ENCODE results near the gene PTPRN2. TPM values are rescaled to one million over a fixed set of nuclear protein-coding genes. Genes with fewer than 3 reads are reported as not detected.

The PTPRN2 gene
- total RNA-seq, 1 experiment from 2014 or later, result 1.1 TPM

DNA sequence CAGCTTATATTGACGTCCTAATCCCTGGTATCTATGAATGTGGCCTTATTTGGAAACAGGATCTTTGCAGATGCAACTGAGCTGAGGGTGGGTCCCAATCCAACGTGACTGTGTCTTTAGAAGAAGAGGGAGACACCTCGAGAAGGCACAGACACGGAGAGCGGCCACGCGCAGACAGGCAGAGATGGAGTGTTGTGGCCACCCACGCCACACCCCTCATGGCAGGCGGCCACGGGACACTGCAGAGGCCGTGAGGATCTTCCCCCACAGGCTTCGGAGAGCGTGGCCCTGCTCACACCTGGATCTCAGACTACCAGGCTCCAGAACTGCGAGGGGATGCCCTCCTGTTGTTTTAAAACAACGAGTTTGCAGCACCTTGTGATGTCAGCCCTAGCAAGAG lies 1005.9 kb downstream of the PTPRN2 start:
- Histone ChIP-seq H3K4me3 (ENCODE audit: low read depth in 2 of 2, low read length in 2 of 2) (no peak overlapping the region), H3K9me3 (ENCODE audit: control insufficient read depth, insufficient read depth, low read depth, low read length) (no peaks in the 10 kb centered on the region), H3K36me3 (ENCODE audit: control insufficient read depth, insufficient read depth, low read length) (no peaks in the 10 kb centered on the region), H3K27ac (ENCODE audit: low read length) (no peak overlapping the region), H3K27me3 (ENCODE audit: control insufficient read depth, insufficient read depth, low read length) (no peaks in the 10 kb centered on the region), H3K4me1 (ENCODE audit: control insufficient read depth, insufficient read depth, low read length) (no peaks in the 10 kb centered on the region)
- ChIA-PET POLR2A (no interaction called here), CTCF (no interaction called here)
- in situ Hi-C loops (cut with HindIII; ENCODE audit: low pct_unique_long_range_greater_than_20kb, low sequenced_read_pairs), result no loop called here
- no peak for DNase-seq (ENCODE audit: low read depth, low spot score)
- BruUV-seq (replicated peaks), result no TSS peak
- TF ChIP-seq REST (IDR thresholded peaks at IDR 0.05; ENCODE audit: insufficient read depth in 1 of 2, low read depth in 2 of 2, low read length in 1 of 2) (no peak), POLR2AphosphoS5 (IDR thresholded peaks at IDR 0.05; ENCODE audit: low read depth, low read length) (no peak), TCF7L2 (IDR thresholded peaks at IDR 0.05; ENCODE audit: low read depth, low read length) (no peak)
- intact Hi-C loops (cut with micrococcal nuclease; ENCODE audit: unreplicated experiment), result no loop called here
- ATAC-seq, result no peak

DNA sequence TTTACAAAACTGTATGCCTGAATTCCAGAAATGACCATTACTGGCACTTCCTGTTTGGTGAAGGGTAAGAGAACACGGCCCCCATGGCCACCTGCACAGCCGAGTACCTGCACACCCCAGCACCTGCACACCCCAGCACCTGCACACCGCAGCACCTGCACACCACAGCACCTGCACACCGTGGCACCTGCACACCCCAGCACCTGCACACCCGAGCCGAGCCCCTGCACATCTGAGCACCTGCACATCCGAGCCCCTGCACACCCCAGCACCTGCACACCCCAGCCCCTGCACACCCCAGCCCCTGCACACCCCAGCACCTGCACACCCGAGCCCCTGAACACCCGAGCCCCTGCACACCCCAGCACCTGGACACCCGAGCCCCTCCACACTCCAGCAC lies 1007.3 kb downstream of the PTPRN2 start:
- no peaks in the 10 kb centered on the region for H3K27me3 ChIP-seq (ENCODE audit: control insufficient read depth, insufficient read depth, low read length)
- DNase-seq (ENCODE audit: low read depth, low spot score) (no peak), ATAC-seq (no peak)
- no TSS peak for BruUV-seq (replicated peaks)
- no peak overlapping the region for H3K4me3 ChIP-seq (ENCODE audit: low read depth in 2 of 2, low read length in 2 of 2)
- no peaks in the 10 kb centered on the region for H3K4me1 ChIP-seq (ENCODE audit: control insufficient read depth, insufficient read depth, low read length)
- intact Hi-C loops (cut with micrococcal nuclease; ENCODE audit: unreplicated experiment) (no loop called here), in situ Hi-C loops (cut with HindIII; ENCODE audit: low pct_unique_long_range_greater_than_20kb, low sequenced_read_pairs) (no loop called here)
- TF ChIP-seq POLR2AphosphoS5 (IDR thresholded peaks at IDR 0.05; ENCODE audit: low read depth, low read length) (no peak), REST (IDR thresholded peaks at IDR 0.05; ENCODE audit: insufficient read depth in 1 of 2, low read depth in 2 of 2, low read length in 1 of 2) (no peak), CTCF (IDR thresholded peaks at IDR 0.05) (no peak), TCF7L2 (IDR thresholded peaks at IDR 0.05; ENCODE audit: low read depth, low read length) (no peak), SIN3A (IDR thresholded peaks at IDR 0.05; ENCODE audit: borderline replicate concordance, insufficient read depth, low read depth, low read length) (no peak)
- POLR2A ChIA-PET, result no interaction called here
- CTCF ChIA-PET, result no interaction called here
- H3K27ac ChIP-seq (ENCODE audit: low read length), result no peak overlapping the region
- no peaks in the 10 kb centered on the region for H3K36me3 ChIP-seq (ENCODE audit: control insufficient read depth, insufficient read depth, low read length)
- no peaks in the 10 kb centered on the region for H3K9me3 ChIP-seq (ENCODE audit: control insufficient read depth, insufficient read depth, low read depth, low read length)
